Neural cell (in vitro differentiated cells): ENCODE data around the gene CMTM7.

Experiments
- CTCF ChIP-seq: fragments of 450-650 bp; IDR thresholded peaks from 2 replicates; pipeline ENCODE4 v1.5.1; 2014; ENCODE audit warnings: antibody characterized with exemption, mild to moderate bottlenecking, moderate library complexity; ENCODE audit not compliant: poor library complexity, severe bottlenecking
- EP300 ChIP-seq: fragments of 450-650 bp; conservative IDR thresholded peaks from 2 replicates; pipeline ENCODE4 v1.6.1; 2014; ENCODE audit warnings: antibody characterized with exemption, mild to moderate bottlenecking, moderate library complexity; ENCODE audit not compliant: poor library complexity, severe bottlenecking
- POLR2AphosphoS5 ChIP-seq: IDR thresholded peaks from 2 replicates; pipeline ENCODE4 v1.6.1; 2012
- TAF1 ChIP-seq: IDR thresholded peaks from 2 replicates; pipeline ENCODE4 v1.6.1; 2012; ENCODE audit warnings: low read depth

- no peak for TF ChIP-seq CTCF
- TF ChIP-seq EP300: no peak
- TF ChIP-seq POLR2AphosphoS5: no peak
- TF ChIP-seq TAF1: no peak
Observed at GRCh38 chr3:32355751-32356291, 35.8 kb upstream of the CMTM7 start.
